T-helper 17 cell (primary cell): ENCODE results near the gene WBP1L. TPM values are rescaled to one million over a fixed set of nuclear protein-coding genes. Genes with fewer than 3 reads are reported as not detected.
"Not testable (repeated sequence)": the region's sequence is repeated elsewhere in the genome, so short reads cannot be mapped to it uniquely, and the experiment has no call there.

Source experiments
- ATAC-seq: fragments of 150-1000 bp; cut with Tn5 transposase; 2 replicates; pipeline ENCODE4 v1.10.0; 2021; ENCODE audit warnings: mild to moderate bottlenecking, moderate library complexity
- DNase-seq, 3 donors: peaks; one replicate each; pipeline versions ENCODE4 v3.0.0 to v3.0.0-alpha.2; 2020 to 2021
- H3K9me3 ChIP-seq: one replicate; pipeline ENCODE4 v1.7.0; 2013; ENCODE audit warnings: low read length, mild to moderate bottlenecking; ENCODE audit not compliant: control insufficient read depth, poor library complexity, severe bottlenecking
- H3K27ac Mint-ChIP-seq: one replicate; pipeline ENCODE4 v1.8.0; 2022; ENCODE audit warnings: mild to moderate bottlenecking, moderate library complexity, mixed read lengths
- H3K27me3 Mint-ChIP-seq: one replicate; pipeline ENCODE4 v1.8.0; 2022; ENCODE audit warnings: mixed read lengths
- H3K36me3 Mint-ChIP-seq: one replicate; pipeline ENCODE4 v1.8.0; 2022; ENCODE audit warnings: low read depth, mixed read lengths
- H3K4me1 Mint-ChIP-seq: one replicate; pipeline ENCODE4 v1.8.0; 2022; ENCODE audit warnings: mild to moderate bottlenecking, mixed read lengths
- H3K4me3 Mint-ChIP-seq: one replicate; pipeline ENCODE4 v1.8.0; 2022; ENCODE audit warnings: mild to moderate bottlenecking, moderate library complexity, mixed read lengths
- total RNA-seq, 4 donors: library from RNA in 2 of 4; stranded (reverse) in 2 of 4; gene quantifications; one replicate each; pipeline ENCODE4 v1.2.3 and lab custom pipeline; 2022 to 2026

WBP1L gene
- total RNA-seq, 2 donors from 2014 or later = 21.1 to 26.6 TPM

DNA sequence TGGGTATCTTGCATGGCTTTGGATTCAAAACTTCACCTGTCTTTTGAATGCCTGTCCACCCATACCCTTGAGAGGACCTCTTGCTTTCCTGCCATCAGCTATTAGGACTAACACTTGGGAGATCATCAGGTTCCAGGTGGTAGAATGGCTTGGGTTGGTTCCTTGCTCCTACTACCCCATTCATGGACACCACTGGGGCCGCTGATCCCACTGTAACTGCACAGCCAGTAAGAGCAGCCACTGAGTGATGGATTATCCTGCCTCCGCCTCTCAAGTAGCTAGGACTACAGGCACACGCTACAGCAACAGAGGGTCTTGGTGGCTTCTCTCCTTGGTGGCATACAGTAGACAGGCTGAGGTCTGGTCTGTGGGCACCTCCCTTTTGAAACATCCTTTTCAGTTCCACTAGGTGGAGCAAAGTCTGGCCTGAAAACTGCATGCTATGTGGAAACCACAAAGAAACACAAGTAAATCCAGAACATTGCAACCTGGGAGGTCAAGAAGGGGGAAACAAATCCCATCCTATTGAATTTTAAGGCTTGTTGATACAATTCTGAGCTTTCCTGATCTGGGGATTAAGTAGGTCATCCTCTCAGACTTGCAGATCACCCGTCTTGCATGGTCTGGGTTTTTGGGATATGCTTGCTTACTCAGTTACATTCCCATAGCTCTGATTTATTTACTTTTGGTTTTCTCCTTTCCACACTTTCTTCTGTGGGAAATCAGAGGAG is 9.4 kb downstream of the WBP1L start:
- H3K27me3 Mint-ChIP-seq = no peaks in the 10 kb centered on the region
- peak overlapping the region; percentile 71 for H3K4me3 Mint-ChIP-seq
- H3K36me3 Mint-ChIP-seq = peaks cover 2% of the 10 kb centered on the region
- no peaks in the 10 kb centered on the region for H3K9me3 ChIP-seq
- peaks cover 40% of the 10 kb centered on the region for H3K4me1 Mint-ChIP-seq
- ATAC-seq (peak; percentile 88), DNase-seq (no peak)
- peak overlapping the region; percentile 65 for H3K27ac Mint-ChIP-seq

DNA sequence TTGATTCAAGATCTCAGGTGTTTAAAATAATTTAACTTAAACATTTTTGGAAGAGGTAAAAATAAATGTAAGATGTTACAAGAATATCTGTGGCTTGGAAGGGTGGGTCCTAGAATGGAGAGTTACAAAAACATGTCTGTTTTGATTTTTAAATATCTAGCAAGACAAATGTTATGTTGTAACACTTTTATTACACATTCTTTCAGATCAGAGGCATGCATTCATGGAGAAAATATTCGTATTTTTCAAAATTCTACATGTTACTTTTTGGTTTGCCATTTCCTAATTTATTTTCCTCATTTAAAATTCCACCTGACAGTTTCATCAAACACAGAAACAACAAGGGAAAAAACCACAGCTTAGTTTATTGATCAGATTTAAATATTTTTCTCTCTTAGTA is 10.0 kb downstream of the WBP1L start:
- no peak overlapping the region for H3K27ac Mint-ChIP-seq
- peaks cover under 1% of the 10 kb centered on the region for H3K36me3 Mint-ChIP-seq
- no peak for DNase-seq
- H3K27me3 Mint-ChIP-seq = no peaks in the 10 kb centered on the region
- H3K4me1 Mint-ChIP-seq = peaks cover 40% of the 10 kb centered on the region
- H3K4me3 Mint-ChIP-seq = no peak overlapping the region
- ATAC-seq = no peak
- H3K9me3 ChIP-seq = no peaks in the 10 kb centered on the region

GRCh38 chr10:102757323-102757722 is 13.6 kb downstream of the WBP1L start:
- H3K4me1 Mint-ChIP-seq = peaks cover 29% of the 10 kb centered on the region
- H3K36me3 Mint-ChIP-seq = no peaks in the 10 kb centered on the region
- no peak overlapping the region for H3K4me3 Mint-ChIP-seq
- DNase-seq (no peak), ATAC-seq (no peak)
- H3K27me3 Mint-ChIP-seq = no peaks in the 10 kb centered on the region
- H3K27ac Mint-ChIP-seq = no peak overlapping the region
- H3K9me3 ChIP-seq = no peaks in the 10 kb centered on the region

- Mint-ChIP-seq H3K36me3 (no peaks in the 10 kb centered on the region), H3K4me3 (peak overlapping the region; percentile 49), H3K27ac (peak overlapping the region; percentile 71), H3K27me3 (no peaks in the 10 kb centered on the region), H3K4me1 (peaks cover 23% of the 10 kb centered on the region)
- no peaks in the 10 kb centered on the region for H3K9me3 ChIP-seq
- DNase-seq (no peak), ATAC-seq (no peak)
These were observed 14.6 kb downstream of the WBP1L start for GRCh38 chr10:102758240-102758932.

- not testable (repeated sequence) for H3K4me3 Mint-ChIP-seq, ATAC-seq, DNase-seq, H3K9me3 ChIP-seq, H3K36me3 Mint-ChIP-seq, H3K27me3 Mint-ChIP-seq
- peaks cover 21% of the 10 kb centered on the region for H3K4me1 Mint-ChIP-seq
- peak overlapping the region; percentile 71 for H3K27ac Mint-ChIP-seq
These were observed 15.2 kb downstream of the WBP1L start for GRCh38 chr10:102758933-102759262.

- Mint-ChIP-seq H3K27ac (no peak overlapping the region), H3K27me3 (no peaks in the 10 kb centered on the region), H3K4me3 (peak overlapping the region; percentile 51), H3K4me1 (peaks cover 25% of the 10 kb centered on the region), H3K36me3 (no peaks in the 10 kb centered on the region)
- ATAC-seq (no peak), DNase-seq (no peak)
- H3K9me3 ChIP-seq = no peaks in the 10 kb centered on the region
These were observed 15.9 kb downstream of the WBP1L start for GRCh38 chr10:102759497-102760210.

GRCh38 chr10:102761981-102762380 is 18.2 kb downstream of the WBP1L start:
- no peaks in the 10 kb centered on the region for H3K36me3 Mint-ChIP-seq
- H3K4me3 Mint-ChIP-seq = no peak overlapping the region

DNA sequence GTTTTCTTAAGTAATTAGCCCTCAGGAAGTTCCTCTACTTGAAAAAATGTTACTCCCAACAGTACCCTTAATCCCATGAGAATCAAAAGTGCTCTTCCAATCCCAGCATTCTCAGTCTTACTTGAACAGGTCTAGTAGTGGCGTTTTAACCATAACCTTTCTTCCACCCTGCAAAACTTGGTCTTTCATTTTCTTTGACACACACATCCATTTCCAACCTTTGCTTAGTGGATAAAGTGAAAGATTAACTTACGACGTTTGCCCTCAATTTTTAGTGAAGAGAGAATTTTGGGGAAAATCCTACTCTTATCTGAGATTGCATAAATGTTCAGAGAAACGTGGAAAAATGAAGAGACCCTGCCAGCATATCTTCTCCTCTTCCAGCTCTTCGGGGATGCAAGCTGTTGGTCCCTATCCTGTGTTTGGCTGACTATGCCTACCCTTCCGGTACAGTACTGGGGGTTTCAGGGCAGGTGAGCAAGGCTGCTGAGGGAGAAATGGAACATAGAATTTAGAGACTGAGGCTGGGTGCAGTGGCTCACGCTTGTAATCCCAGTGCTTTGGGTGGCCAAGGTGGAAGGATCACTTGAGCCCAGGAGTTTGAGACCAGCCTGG is 18.8 kb downstream of the WBP1L start:
- Mint-ChIP-seq H3K27ac (no peak overlapping the region), H3K36me3 (no peaks in the 10 kb centered on the region)

More at GRCh38 chr10:102761981-102762380, 18.2 kb downstream of the WBP1L start:
- H3K27me3 Mint-ChIP-seq = no peaks in the 10 kb centered on the region
- no peak for ATAC-seq
- peaks cover 31% of the 10 kb centered on the region for H3K4me1 Mint-ChIP-seq
- H3K9me3 ChIP-seq = no peaks in the 10 kb centered on the region
- DNase-seq = no peak
- H3K27ac Mint-ChIP-seq = no peak overlapping the region

GRCh38 chr10:102763037-102763607 is 19.4 kb downstream of the WBP1L start:
- Mint-ChIP-seq H3K27ac (no peak overlapping the region), H3K27me3 (no peaks in the 10 kb centered on the region), H3K4me1 (peaks cover 38% of the 10 kb centered on the region), H3K4me3 (no peak overlapping the region), H3K36me3 (no peaks in the 10 kb centered on the region)
- H3K9me3 ChIP-seq = no peaks in the 10 kb centered on the region
- no peak for ATAC-seq
- no peak for DNase-seq

More for the DNA sequence above, 18.8 kb downstream of the WBP1L start:
- ATAC-seq (no peak), DNase-seq (no peak)
- H3K9me3 ChIP-seq = no peaks in the 10 kb centered on the region
- Mint-ChIP-seq H3K4me1 (peaks cover 36% of the 10 kb centered on the region), H3K27me3 (no peaks in the 10 kb centered on the region), H3K4me3 (no peak overlapping the region)

DNA sequence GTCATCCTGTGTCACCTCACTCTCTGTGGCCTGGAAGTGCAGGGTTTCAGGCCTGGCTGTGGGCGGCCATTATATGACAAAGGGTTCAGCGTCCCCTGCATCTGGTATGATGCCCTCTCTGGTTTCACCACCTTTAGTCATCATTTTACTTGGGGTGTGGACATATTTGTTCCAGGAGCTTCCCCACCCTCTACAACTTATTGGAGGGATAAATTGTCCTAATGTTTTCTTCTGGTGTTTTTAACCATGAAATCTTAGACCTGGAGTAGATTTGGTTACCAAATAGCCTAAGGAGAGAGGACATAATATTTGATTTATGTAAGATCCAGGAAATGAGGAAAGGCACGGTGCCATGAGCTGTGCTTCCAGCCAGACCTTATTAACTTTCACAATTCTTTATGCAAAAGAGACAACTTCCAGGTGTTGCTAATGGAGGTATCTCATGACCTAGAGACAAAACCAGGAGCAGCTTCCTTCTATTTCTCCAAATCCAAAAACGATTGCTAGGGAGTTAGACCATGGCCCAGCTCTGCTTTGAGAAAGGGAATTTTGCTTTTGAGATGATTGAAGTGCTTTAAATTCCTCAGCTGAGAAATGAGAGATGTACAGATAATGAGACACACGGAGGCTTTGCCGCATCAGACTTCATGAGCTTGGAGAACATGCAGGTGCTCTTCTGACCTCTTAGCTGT is 20.9 kb downstream of the WBP1L start:
- Mint-ChIP-seq H3K4me1 (peaks cover 35% of the 10 kb centered on the region), H3K27ac (no peak overlapping the region), H3K4me3 (no peak overlapping the region), H3K27me3 (no peaks in the 10 kb centered on the region), H3K36me3 (no peaks in the 10 kb centered on the region)
- no peaks in the 10 kb centered on the region for H3K9me3 ChIP-seq
- ATAC-seq = no peak
- no peak for DNase-seq

DNA sequence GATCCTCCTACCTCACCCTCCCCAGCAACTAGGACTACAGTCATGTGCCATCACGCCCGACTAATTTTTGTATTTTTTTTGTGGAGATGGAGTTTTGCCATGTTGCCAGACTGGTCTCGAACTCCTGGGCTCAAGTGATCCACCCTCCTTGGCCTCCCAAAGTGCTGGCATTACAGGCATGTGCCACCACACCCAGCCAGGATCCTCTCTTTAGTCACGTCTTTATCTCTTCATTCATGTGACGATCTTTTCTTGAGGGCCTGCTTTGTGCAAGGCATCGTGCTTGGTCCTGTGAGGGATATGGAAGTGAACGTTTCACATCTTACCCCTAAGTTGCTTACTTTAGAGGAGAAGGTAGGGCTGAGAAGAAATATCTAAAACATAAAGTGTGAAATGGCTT is 21.6 kb downstream of the WBP1L start:
- DNase-seq (no peak), ATAC-seq (no peak)
- Mint-ChIP-seq H3K4me3 (no peak overlapping the region), H3K27ac (peak overlapping the region; percentile 6), H3K36me3 (no peaks in the 10 kb centered on the region), H3K27me3 (no peaks in the 10 kb centered on the region), H3K4me1 (peaks cover 37% of the 10 kb centered on the region)
- no peaks in the 10 kb centered on the region for H3K9me3 ChIP-seq

- Mint-ChIP-seq H3K27me3 (no peaks in the 10 kb centered on the region), H3K4me3 (no peak overlapping the region), H3K36me3 (no peaks in the 10 kb centered on the region), H3K27ac (peak overlapping the region; percentile 70), H3K4me1 (peaks cover 34% of the 10 kb centered on the region)
- H3K9me3 ChIP-seq = no peaks in the 10 kb centered on the region
- ATAC-seq (peak; percentile 84), DNase-seq (no peak)
These were observed 23.8 kb downstream of the WBP1L start for GRCh38 chr10:102767428-102768160.
